ENCODE data around the gene SF3A2. TPM values are rescaled to one million over a fixed set of nuclear protein-coding genes. Genes with fewer than 3 reads are reported as not detected.

Gene SF3A2
- total and polyA plus RNA-seq, 8 donors: 25.0 to 64.0 (median 31.6) TPM

- 95 to 98% methylated on average over 15 of the region's 15 CpGs for WGBS, 2 donors
- no peak for TF ChIP-seq CTCF (IDR thresholded peaks at IDR 0.05)
- intact Hi-C loops (cut with DNase I): no loop called here
- FAIRE-seq (no peak), ATAC-seq (no peak), DNase-seq (peak in 2 of 6 donors; percentile 24 to 67)
- Histone ChIP-seq H3K9me3 (no peaks in the 10 kb centered on the region), H3K36me3 (peaks cover 4 to 45% (median 44%) of the 10 kb centered on the region in 3 donors), H3K27me3 (no peaks in the 10 kb centered on the region), H3K4me1 (peaks cover 0 to 13% (median 9%) of the 10 kb centered on the region in 3 donors), H3K27ac (no peak overlapping the region), H3K4me3 (no peak overlapping the region)
Observed at GRCh38 chr19:2245273-2245672, 8.6 kb downstream of the SF3A2 start.

- Histone ChIP-seq H3K27ac (no peak overlapping the region), H3K4me3 (no peak overlapping the region), H3K27me3 (no peaks in the 10 kb centered on the region), H3K36me3 (peaks cover 4 to 45% (median 44%) of the 10 kb centered on the region in 3 donors), H3K4me1 (peaks cover 0 to 5% (median 5%) of the 10 kb centered on the region in 3 donors), H3K9me3 (no peaks in the 10 kb centered on the region)
- no peak for TF ChIP-seq CTCF (IDR thresholded peaks at IDR 0.05)
- intact Hi-C loops (cut with DNase I): no loop called here
- DNase-seq (peak in 2 of 6 donors; percentile 28 to 80), FAIRE-seq (no peak), ATAC-seq (no peak)
- 92 to 93% methylated on average over 25 of the region's 25 CpGs for WGBS, 2 donors
Observed at GRCh38 chr19:2246014-2246620, 9.5 kb downstream of the SF3A2 start.

- Histone ChIP-seq H3K36me3 (peaks cover 4 to 45% (median 44%) of the 10 kb centered on the region in 3 donors), H3K27me3 (peaks cover 0 to 4% (median 0%) of the 10 kb centered on the region in 4 donors), H3K4me3 (no peak overlapping the region), H3K9me3 (no peaks in the 10 kb centered on the region), H3K27ac (peak overlapping the region in 1 of 4 donors; percentile 75), H3K4me1 (peaks cover 0 to 3% (median 0%) of the 10 kb centered on the region in 3 donors)
- peak; percentile 44 to 73 (median 57) for ATAC-seq
- no peak for FAIRE-seq
- TF ChIP-seq CTCF (IDR thresholded peaks at IDR 0.05): no peak
- peak in 4 of 6 donors; percentile 56 to 84 (median 70) for DNase-seq
- intact Hi-C loops (cut with DNase I): no loop called here
- 84 to 85% methylated on average over 26 of the region's 26 CpGs for WGBS, 2 donors
Observed at GRCh38 chr19:2246801-2247361, 10.3 kb downstream of the SF3A2 start.

- peaks cover 0 to 6% (median 0%) of the 10 kb centered on the region in 4 donors for H3K27me3 ChIP-seq
- no peak for TF ChIP-seq CTCF (IDR thresholded peaks at IDR 0.05)
- peaks cover 4 to 45% (median 44%) of the 10 kb centered on the region in 3 donors for H3K36me3 ChIP-seq
- no peak for ATAC-seq
- 92 to 96% methylated on average over 17 to 28 of the region's 28 CpGs for WGBS, 2 donors
- no peaks in the 10 kb centered on the region for H3K9me3 ChIP-seq
- H3K4me3 ChIP-seq: no peak overlapping the region
- DNase-seq: peak in 2 of 6 donors; percentile 49 to 80
- H3K4me1 ChIP-seq: no peaks in the 10 kb centered on the region
- H3K27ac ChIP-seq: peak overlapping the region in 1 of 4 donors; percentile 75
- FAIRE-seq: no peak
- intact Hi-C loops (cut with DNase I): no loop called here
Observed at GRCh38 chr19:2247433-2248101, 10.9 kb downstream of the SF3A2 start.

All from pancreas (tissue), 10 donors.